GM21723 (cell line): Measurements from ENCODE around the gene CDC37.
"Not testable (repeated sequence)": the region's sequence is repeated elsewhere in the genome, so short reads cannot be mapped to it uniquely, and the experiment has no call there.

Experiments used
- ATAC-seq: cut with Tn5 transposase; IDR thresholded peaks from one replicate; pipeline ENCODE4 v1.9.1; 2021; ENCODE audit warnings: mild to moderate bottlenecking, moderate library complexity; ENCODE audit not compliant: unreplicated experiment

The CDC37 gene

GRCh38 chr19:10395917-10396316 lies 7.4 kb downstream of the CDC37 start:
- no peak for ATAC-seq

GRCh38 chr19:10395436-10395835 lies 7.9 kb downstream of the CDC37 start:
- no peak for ATAC-seq

GRCh38 chr19:10395003-10395402 lies 8.3 kb downstream of the CDC37 start:
- no peak for ATAC-seq

GRCh38 chr19:10393137-10393536 lies 10.2 kb downstream of the CDC37 start:
- no peak for ATAC-seq

GRCh38 chr19:10392120-10392519 lies 11.2 kb downstream of the CDC37 start:
- no peak for ATAC-seq

GRCh38 chr19:10390652-10391286 lies 12.6 kb downstream of the CDC37 start:
- ATAC-seq, result no peak

- no peak for ATAC-seq
Measured at GRCh38 chr19:10389863-10390262, 13.5 kb downstream of the CDC37 start.

GRCh38 chr19:10388957-10389356 lies 14.4 kb downstream of the CDC37 start:
- no peak for ATAC-seq

GRCh38 chr19:10384580-10384979 lies 18.8 kb downstream of the CDC37 start:
- ATAC-seq, result no peak

- not testable (repeated sequence) for ATAC-seq
Measured at GRCh38 chr19:10383223-10383499, 20.2 kb downstream of the CDC37 start.

- peak; percentile 87 for ATAC-seq
Measured at GRCh38 chr19:10380313-10381102, 22.8 kb downstream of the CDC37 start, which contains the start of gene TYK2. Gene TYK2, minus strand, starts transcription at chr19:10380572. Its CDS starts 2,166 bp downstream, at chr19:10378406.

- ATAC-seq, result no peak
Measured at GRCh38 chr19:10379880-10380312, 23.4 kb downstream of the CDC37 start.

- ATAC-seq, result no peak
Measured at GRCh38 chr19:10378124-10378523, 25.2 kb downstream of the CDC37 start.

- not testable (repeated sequence) for ATAC-seq
Measured at GRCh38 chr19:10377140-10377640, 26.2 kb downstream of the CDC37 start.

GRCh38 chr19:10374931-10375330 lies 28.4 kb downstream of the CDC37 start:
- no peak for ATAC-seq

- no peak for ATAC-seq
Measured at GRCh38 chr19:10372690-10373089, 30.7 kb downstream of the CDC37 start.

- no peak for ATAC-seq
Measured at GRCh38 chr19:10368101-10368803, 35.1 kb downstream of the CDC37 start.

- ATAC-seq, result not testable (repeated sequence)
Measured at GRCh38 chr19:10366950-10367512, 36.3 kb downstream of the CDC37 start.

GRCh38 chr19:10365518-10365917 lies 37.8 kb downstream of the CDC37 start:
- ATAC-seq, result no peak

GRCh38 chr19:10364644-10365043 lies 38.7 kb downstream of the CDC37 start:
- no peak for ATAC-seq

- no peak for ATAC-seq
Measured at GRCh38 chr19:10363789-10364281, 39.5 kb downstream of the CDC37 start.
